OCI-LY7 (cell line): ENCODE measurements around the gene PGAP3. TPM values are rescaled to one million over a fixed set of nuclear protein-coding genes. Genes with fewer than 3 reads are reported as not detected.

ENCODE experiments used
- BruUV-seq: library from RNA; stranded (reverse); fragments of 400-500 nt; replicated peaks from 2 replicates; lab custom pipeline; 2021; lab: Mats Ljungman, UMichigan
- CTCF ChIA-PET: fragments of 300-600 bp; sonication (Branson Sonifier 250); formaldehyde crosslinking; loops from one replicate; lab custom pipeline; 2022; ENCODE audit warnings: antibody characterized with exemption; ENCODE audit not compliant: unreplicated experiment; lab: Charles Lee
- POLR2A ChIA-PET: fragments of 300-600 bp; sonication (Branson Sonifier 250); formaldehyde crosslinking; loops from one replicate; lab custom pipeline; 2022; ENCODE audit warnings: antibody characterized with exemption; lab: Charles Lee
- DNase-seq: peaks from one replicate; pipeline ENCODE4 v3.0.0-alpha.2; 2015; ENCODE audit warnings: low spot score
- H2AFZ ChIP-seq: fragments of 200-600 bp; sonication (generic), shearing (Covaris generic); 2 replicates; pipeline ENCODE4 v1.6.1; 2014; ENCODE audit warnings: mild to moderate bottlenecking, antibody characterized with exemption, low read length, moderate library complexity
- H3K27ac ChIP-seq: fragments of 200-600 bp; sonication (generic); 2 replicates; pipeline ENCODE4 v1.5.1; 2014; ENCODE audit warnings: mixed run types, low read depth, mild to moderate bottlenecking, moderate library complexity, low read length, inconsistent platforms; ENCODE audit not compliant: poor library complexity, severe bottlenecking
- H3K36me3 ChIP-seq: fragments of 200-600 bp; sonication (generic); 2 replicates; pipeline ENCODE4 v1.6.1; 2014; ENCODE audit warnings: mild to moderate bottlenecking, antibody characterized with exemption, low read length, moderate library complexity, mixed read lengths; ENCODE audit not compliant: insufficient read depth
- H3K4me1 ChIP-seq: fragments of 200-600 bp; sonication (generic); 2 replicates; pipeline ENCODE4 v1.5.1; 2014; ENCODE audit warnings: mild to moderate bottlenecking, low read length; ENCODE audit not compliant: insufficient read depth, poor library complexity, severe bottlenecking
- H3K4me2 ChIP-seq: fragments of 200-600 bp; sonication (generic); 2 replicates; pipeline ENCODE4 v1.6.1; 2014; ENCODE audit warnings: mild to moderate bottlenecking, low read length
- H3K4me3 ChIP-seq: fragments of 200-600 bp; sonication (generic); 2 replicates; pipeline ENCODE4 v1.5.1; 2014; ENCODE audit warnings: mild to moderate bottlenecking, low read depth, low read length; ENCODE audit not compliant: poor library complexity, severe bottlenecking
- H3K79me2 ChIP-seq: fragments of 200-600 bp; sonication (generic); 2 replicates; pipeline ENCODE4 v1.6.1; 2016; ENCODE audit warnings: low read depth, mild to moderate bottlenecking, low read length, moderate library complexity, mixed read lengths; ENCODE audit not compliant: insufficient read depth
- H3K9me2 ChIP-seq: fragments of 200-600 bp; sonication (generic); 2 replicates; pipeline ENCODE4 v1.6.1; 2016; ENCODE audit warnings: mild to moderate bottlenecking, low read length, mixed read lengths; ENCODE audit not compliant: insufficient read depth
- H3K9me3 ChIP-seq: fragments of 200-600 bp; sonication (generic); 2 replicates; pipeline ENCODE4 v1.6.1; 2014; ENCODE audit warnings: mild to moderate bottlenecking, mixed run types, low read length, mixed read lengths
- H4K20me1 ChIP-seq: fragments of 200-600 bp; sonication (generic); 2 replicates; pipeline ENCODE4 v1.6.1; 2014; ENCODE audit warnings: mild to moderate bottlenecking, antibody characterized with exemption, low read length, moderate library complexity, mixed read lengths; ENCODE audit not compliant: insufficient read depth
- EZH2phosphoT487 ChIP-seq: fragments of 200-600 bp; sonication (generic); IDR thresholded peaks from 2 replicates; pipeline ENCODE4 v1.6.1; 2018; ENCODE audit warnings: low read depth, borderline replicate concordance, mild to moderate bottlenecking, mixed run types, antibody characterized with exemption, low read length, moderate library complexity, mixed read lengths
- intact Hi-C: fragments of 100-400 bp; cut with micrococcal nuclease; formaldehyde crosslinking; loops from one replicate; pipeline ENCODE4 v1.10.0; 2022; ENCODE audit not compliant: unreplicated experiment
- total RNA-seq, 2 experiments: library from RNA; depleted of rRNA in 1 of 2; stranded (reverse); fragments of >200 nt in 1 of 2; shearing (Covaris generic) in 1 of 2; gene quantifications; 2 replicates each; pipeline ENCODE4 v1.2.3, GENCODE V29; 2014 to 2022
- TF ChIP-seq, protein P1 (sequence below): fragments of 200-600 bp; sonication (generic); conservative IDR thresholded peaks from 2 replicates; pipeline ENCODE4 v1.5.1; 2014; ENCODE audit warnings: mild to moderate bottlenecking, antibody characterized with exemption, low read length, moderate library complexity, mixed read lengths

Gene PGAP3
- total RNA-seq, 2 experiments from 2014 or later, result 8.7 to 9.2 TPM

DNA sequence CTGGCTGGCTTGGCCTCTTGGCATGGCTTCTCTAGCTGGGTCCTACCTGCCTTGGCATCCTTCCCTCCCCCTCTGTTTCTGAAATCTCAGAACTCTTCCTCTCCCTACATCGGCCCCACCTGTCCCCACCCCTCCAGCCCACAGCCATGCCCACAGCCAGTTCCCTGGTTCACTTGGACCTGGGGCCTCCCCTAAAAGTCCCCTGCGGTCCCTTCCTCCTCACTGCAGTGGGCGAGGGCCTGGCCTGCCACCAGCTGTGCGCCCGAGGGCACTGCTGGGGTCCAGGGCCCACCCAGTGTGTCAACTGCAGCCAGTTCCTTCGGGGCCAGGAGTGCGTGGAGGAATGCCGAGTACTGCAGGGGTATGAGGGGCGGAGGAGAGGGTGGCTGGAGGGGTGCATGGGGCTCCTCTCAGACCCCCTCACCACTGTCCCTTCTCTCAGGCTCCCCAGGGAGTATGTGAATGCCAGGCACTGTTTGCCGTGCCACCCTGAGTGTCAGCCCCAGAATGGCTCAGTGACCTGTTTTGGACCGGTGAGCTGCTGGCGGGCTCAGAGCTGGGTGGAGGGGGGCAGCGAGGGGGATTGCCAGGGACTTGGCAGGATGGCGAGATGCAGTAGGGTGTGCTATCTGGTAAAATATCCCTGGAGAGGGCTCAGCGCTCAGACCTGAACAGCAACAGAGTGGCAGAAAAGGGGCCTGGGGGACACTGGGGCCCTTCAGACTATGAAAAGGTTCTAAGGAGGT lies 28.4 kb upstream of the PGAP3 start:
- intact Hi-C loops, result no loop called here
- Histone ChIP-seq H3K4me1 (no peaks in the 10 kb centered on the region), H3K27ac (no peak overlapping the region), H3K9me2 (no peaks in the 10 kb centered on the region), H3K79me2 (no peaks in the 10 kb centered on the region), H3K36me3 (no peaks in the 10 kb centered on the region), H3K4me3 (no peak overlapping the region), H3K4me2 (no peak overlapping the region), H2AFZ (no peak overlapping the region), H4K20me1 (no peaks in the 10 kb centered on the region), H3K9me3 (no peaks in the 10 kb centered on the region)
- no TSS peak for BruUV-seq
- no peak for DNase-seq
- ChIA-PET POLR2A (no interaction called here), CTCF (interaction anchor here (1.2 kb wide), 1 partner anchor 13 kb away, joined by 4 read pairs; no protein-coding TSS in a partner anchor)
- no peak for TF ChIP-seq EZH2phosphoT487
- TF ChIP-seq, protein P1, sequence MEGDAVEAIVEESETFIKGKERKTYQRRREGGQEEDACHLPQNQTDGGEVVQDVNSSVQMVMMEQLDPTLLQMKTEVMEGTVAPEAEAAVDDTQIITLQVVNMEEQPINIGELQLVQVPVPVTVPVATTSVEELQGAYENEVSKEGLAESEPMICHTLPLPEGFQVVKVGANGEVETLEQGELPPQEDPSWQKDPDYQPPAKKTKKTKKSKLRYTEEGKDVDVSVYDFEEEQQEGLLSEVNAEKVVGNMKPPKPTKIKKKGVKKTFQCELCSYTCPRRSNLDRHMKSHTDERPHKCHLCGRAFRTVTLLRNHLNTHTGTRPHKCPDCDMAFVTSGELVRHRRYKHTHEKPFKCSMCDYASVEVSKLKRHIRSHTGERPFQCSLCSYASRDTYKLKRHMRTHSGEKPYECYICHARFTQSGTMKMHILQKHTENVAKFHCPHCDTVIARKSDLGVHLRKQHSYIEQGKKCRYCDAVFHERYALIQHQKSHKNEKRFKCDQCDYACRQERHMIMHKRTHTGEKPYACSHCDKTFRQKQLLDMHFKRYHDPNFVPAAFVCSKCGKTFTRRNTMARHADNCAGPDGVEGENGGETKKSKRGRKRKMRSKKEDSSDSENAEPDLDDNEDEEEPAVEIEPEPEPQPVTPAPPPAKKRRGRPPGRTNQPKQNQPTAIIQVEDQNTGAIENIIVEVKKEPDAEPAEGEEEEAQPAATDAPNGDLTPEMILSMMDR, result no peak

DNA sequence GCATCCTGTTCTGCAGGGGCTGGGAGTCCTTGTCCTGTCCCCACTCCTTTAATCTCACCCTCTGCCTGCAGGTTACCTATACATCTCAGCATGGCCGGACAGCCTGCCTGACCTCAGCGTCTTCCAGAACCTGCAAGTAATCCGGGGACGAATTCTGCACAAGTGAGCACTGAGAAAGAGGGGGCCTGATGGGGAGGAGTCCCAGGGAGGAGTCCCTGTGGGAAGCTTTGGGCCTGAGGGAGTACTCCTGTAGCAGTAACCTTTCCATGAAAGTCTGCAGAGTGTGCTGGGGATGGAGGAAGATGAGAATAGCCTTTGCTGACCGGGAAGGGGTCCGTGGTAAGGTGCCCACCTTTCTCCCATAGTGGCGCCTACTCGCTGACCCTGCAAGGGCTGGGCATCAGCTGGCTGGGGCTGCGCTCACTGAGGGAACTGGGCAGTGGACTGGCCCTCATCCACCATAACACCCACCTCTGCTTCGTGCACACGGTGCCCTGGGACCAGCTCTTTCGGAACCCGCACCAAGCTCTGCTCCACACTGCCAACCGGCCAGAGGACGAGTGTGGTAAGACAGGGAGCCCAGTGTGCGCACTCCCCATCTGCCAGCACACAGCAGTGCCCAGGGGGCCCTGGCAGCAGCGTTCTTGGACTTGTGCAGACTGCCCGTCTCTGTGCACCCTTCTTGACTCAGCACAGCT lies 27.7 kb upstream of the PGAP3 start:
- H3K9me2 ChIP-seq, result no peaks in the 10 kb centered on the region
- H3K4me2 ChIP-seq, result no peak overlapping the region
- DNase-seq, result no peak
- H2AFZ ChIP-seq, result no peak overlapping the region
- no peaks in the 10 kb centered on the region for H3K79me2 ChIP-seq
- no peaks in the 10 kb centered on the region for H3K4me1 ChIP-seq
- TF ChIP-seq EZH2phosphoT487, result no peak
- TF ChIP-seq, protein P1, result no peak
- no peak overlapping the region for H3K27ac ChIP-seq
- BruUV-seq, result no TSS peak
- H4K20me1 ChIP-seq, result no peaks in the 10 kb centered on the region
- no peak overlapping the region for H3K4me3 ChIP-seq
- H3K36me3 ChIP-seq, result no peaks in the 10 kb centered on the region
- ChIA-PET CTCF (interaction anchor here (1.2 kb wide), 1 partner anchor 14 kb away, joined by 4 read pairs; no protein-coding TSS in a partner anchor), POLR2A (no interaction called here)
- intact Hi-C loops, result no loop called here
- H3K9me3 ChIP-seq, result no peaks in the 10 kb centered on the region

DNA sequence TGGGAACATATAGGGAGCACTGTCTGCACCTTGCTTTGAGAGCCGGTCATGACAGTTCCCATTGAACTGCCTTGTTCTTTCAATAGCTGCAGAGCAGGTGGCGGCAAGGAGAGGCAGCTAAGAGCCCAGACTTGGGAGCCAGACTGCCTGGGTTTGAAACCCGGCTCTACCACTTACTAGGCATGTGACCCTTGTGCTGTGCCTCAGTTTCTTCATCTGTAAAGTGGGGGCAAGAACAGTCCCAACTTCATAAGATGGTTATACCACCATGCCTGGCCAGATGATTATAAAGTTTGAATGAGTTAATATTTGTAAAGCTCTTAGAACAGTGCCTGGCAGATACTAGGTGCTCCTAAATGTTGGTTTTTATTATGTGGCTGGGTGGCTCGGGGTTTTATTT lies 26.4 kb upstream of the PGAP3 start:
- no peaks in the 10 kb centered on the region for H3K9me2 ChIP-seq
- no peak overlapping the region for H3K4me3 ChIP-seq
- H3K79me2 ChIP-seq, result no peaks in the 10 kb centered on the region
- H3K27ac ChIP-seq, result no peak overlapping the region
- H3K9me3 ChIP-seq, result no peaks in the 10 kb centered on the region
- no peak overlapping the region for H2AFZ ChIP-seq
- no peaks in the 10 kb centered on the region for H4K20me1 ChIP-seq
- ChIA-PET POLR2A (no interaction called here), CTCF (no interaction called here)
- H3K4me2 ChIP-seq, result no peak overlapping the region
- BruUV-seq, result no TSS peak
- DNase-seq, result no peak
- intact Hi-C loops, result no loop called here
- H3K36me3 ChIP-seq, result no peaks in the 10 kb centered on the region
- no peaks in the 10 kb centered on the region for H3K4me1 ChIP-seq
- no peak for TF ChIP-seq EZH2phosphoT487
- TF ChIP-seq, protein P1, result no peak
